MM.1S (cell line): ENCODE measurements around the gene RAB5IF.

Experiments used
- DNase-seq: peaks from one replicate; pipeline ENCODE4 v3.0.0-alpha.2; 2015
- H2AFZ ChIP-seq: fragments of 300-600 bp; sonication (generic); 2 replicates; pipeline ENCODE4 v1.6.0; 2016; ENCODE audit warnings: antibody characterized with exemption, low read length
- H3F3A ChIP-seq: fragments of 300-600 bp; sonication (generic); 2 replicates; pipeline ENCODE4 v1.6.1; 2016; ENCODE audit warnings: mild to moderate bottlenecking, antibody characterized with exemption, low read length, moderate library complexity, mixed read lengths; ENCODE audit not compliant: insufficient read depth
- H3K27ac ChIP-seq: fragments of 300-600 bp; sonication (generic); 2 replicates; pipeline ENCODE4 v1.5.1; 2016; ENCODE audit warnings: mild to moderate bottlenecking, low read length
- H3K27me3 ChIP-seq: fragments of 300-600 bp; sonication (generic); replicated peaks from 2 replicates; pipeline ENCODE4 v1.6.0; 2016; ENCODE audit warnings: low read length; ENCODE audit not compliant: insufficient read depth
- H3K36me3 ChIP-seq: fragments of 300-600 bp; sonication (generic); replicated peaks from 2 replicates; pipeline ENCODE4 v1.6.1; 2016; ENCODE audit warnings: mild to moderate bottlenecking, low read length, mixed read lengths; ENCODE audit not compliant: insufficient read depth
- H3K4me1 ChIP-seq: fragments of 300-600 bp; sonication (generic); 2 replicates; pipeline ENCODE4 v1.6.1; 2016; ENCODE audit warnings: low read length, mixed read lengths
- H3K4me2 ChIP-seq: fragments of 300-600 bp; sonication (generic); 2 replicates; pipeline ENCODE4 v1.6.0; 2016; ENCODE audit warnings: low read depth, low read length
- H3K4me3 ChIP-seq: fragments of 300-600 bp; sonication (generic); 2 replicates; pipeline ENCODE4 v1.5.1; 2016; ENCODE audit warnings: low read length, mixed read lengths
- H3K79me2 ChIP-seq: fragments of 300-600 bp; sonication (generic); 2 replicates; pipeline ENCODE4 v1.6.1; 2016; ENCODE audit warnings: mixed run types, low read length, mixed read lengths
- H3K9ac ChIP-seq: fragments of 300-600 bp; sonication (generic); 2 replicates; pipeline ENCODE4 v1.6.1; 2016; ENCODE audit warnings: low read length, mixed read lengths
- H3K9me2 ChIP-seq: fragments of 300-600 bp; sonication (generic); replicated peaks from 2 replicates; pipeline ENCODE4 v1.6.1; 2016; ENCODE audit warnings: mild to moderate bottlenecking, low read length, mixed read lengths; ENCODE audit not compliant: insufficient read depth
- H3K9me3 ChIP-seq: fragments of 300-600 bp; sonication (generic); replicated peaks from 2 replicates; pipeline ENCODE4 v1.6.1; 2016; ENCODE audit warnings: mild to moderate bottlenecking, low read length, mixed read lengths; ENCODE audit not compliant: insufficient read depth
- H4K20me1 ChIP-seq: fragments of 300-600 bp; sonication (generic); 2 replicates; pipeline ENCODE4 v1.6.1; 2016; ENCODE audit warnings: mild to moderate bottlenecking, low read length, moderate library complexity, mixed read lengths; ENCODE audit not compliant: insufficient read depth
- CTCF ChIP-seq: fragments of 300-600 bp; sonication (generic); IDR thresholded peaks from 2 replicates; pipeline ENCODE4 v1.5.1; 2016; ENCODE audit warnings: antibody characterized with exemption, low read length, mixed read lengths
- EZH2 ChIP-seq: fragments of 300-600 bp; sonication (generic); optimal IDR thresholded peaks from 2 replicates; pipeline ENCODE3; 2017; ENCODE audit warnings: low read depth, mild to moderate bottlenecking, antibody characterized with exemption, low read length, mixed read lengths
- EZH2phosphoT487 ChIP-seq: fragments of 300-600 bp; sonication (generic); IDR thresholded peaks from 2 replicates; pipeline ENCODE4 v1.6.1; 2018; ENCODE audit warnings: antibody characterized with exemption, low read length

RAB5IF gene

GRCh38 chr20:36658300-36658699, 52.7 kb downstream of the RAB5IF start:
- DNase-seq, result no peak
- H3F3A ChIP-seq, result no peaks in the 10 kb centered on the region

More at GRCh38 chr20:36658300-36658699, 52.7 kb downstream of the RAB5IF start:
- Histone ChIP-seq H3K9ac (no peak overlapping the region), H3K27ac (no peak overlapping the region), H4K20me1 (no peaks in the 10 kb centered on the region), H3K27me3 (no peaks in the 10 kb centered on the region), H3K36me3 (no peaks in the 10 kb centered on the region), H3K4me1 (no peaks in the 10 kb centered on the region), H3K9me2 (no peaks in the 10 kb centered on the region), H3K79me2 (no peaks in the 10 kb centered on the region), H3K4me3 (no peak overlapping the region), H3K9me3 (no peaks in the 10 kb centered on the region), H3K4me2 (no peak overlapping the region), H2AFZ (no peak overlapping the region)
- TF ChIP-seq CTCF (no peak), EZH2phosphoT487 (no peak), EZH2 (no peak)
